K562 (cell line): Measurements from ENCODE around the gene HOOK1. TPM values are rescaled to one million over a fixed set of nuclear protein-coding genes. Genes with fewer than 3 reads are reported as not detected.

ENCODE experiments used
- ATAC-seq: fragments of 200-7000 bp; cut with Tn5 transposase; 3 replicates; pipeline ENCODE4 v1.9.1; 2020; ENCODE audit warnings: moderate library complexity
- BruUV-seq: library from RNA; stranded (reverse); fragments of 400-500 nt; replicated peaks from 2 replicates; lab custom pipeline; 2021; lab: Mats Ljungman, UMichigan
- CTCF ChIA-PET: fragments of 300-600 bp; formaldehyde crosslinking; extraction: SDS; loops from one replicate; lab custom pipeline; 2021; ENCODE audit warnings: low intra/inter-chr PET ratio; lab: Yijun Ruan, JAX
- POLR2A ChIA-PET: fragments of 300-600, 350-650 bp; sonication (Branson Sonifier 250); formaldehyde crosslinking; extraction: SDS; loops from one replicate; lab custom pipeline; 2021; ENCODE audit warnings: antibody characterized with exemption, inconsistent platforms; lab: Yijun Ruan, JAX
- DNase-seq, 4 experiments: peaks; one replicate each; pipeline versions ENCODE4 v3.0.0 to v3.0.0-alpha.2; 2011 to 2018; ENCODE audit warnings: low spot score in 3 of 4, mixed read lengths in 3 of 4; ENCODE audit errors: extremely low read depth in 1 of 4
- FAIRE-seq: peaks from 2 replicates; lab custom pipeline; 2011; peaks lifted over from hg19 to GRCh38; lab: Jason Lieb, UNC
- H2AFZ ChIP-seq: 2 replicates; pipeline ENCODE4 v1.6.0; 2011; ENCODE audit warnings: low read depth, low read length, control low read depth, inconsistent platforms
- H3K27ac ChIP-seq: fragments of 200-600 bp; 3 replicates; pipeline ENCODE4 v1.8.0; 2011; ENCODE audit warnings: low read depth, mild to moderate bottlenecking, control low read depth, inconsistent platforms, low read length, moderate library complexity, mixed read lengths; ENCODE audit errors: extremely low read depth
- H3K27me3 ChIP-seq, 2 experiments: fragments of 300-600 bp in 1 of 2; 2 replicates in 1 of 2; 3 replicates in 1 of 2; pipeline versions ENCODE4 v1.6.0 to v1.8.0; 2011; ENCODE audit warnings: inconsistent platforms in 2 of 2, low read length in 2 of 2, mild to moderate bottlenecking in 1 of 2, mixed read lengths in 1 of 2, moderate library complexity in 1 of 2; ENCODE audit not compliant: control insufficient read depth in 2 of 2, insufficient read depth in 2 of 2
- H3K36me3 ChIP-seq: fragments of 300-600 bp; 3 replicates; pipeline ENCODE4 v1.8.0; 2011; ENCODE audit warnings: mild to moderate bottlenecking, low read length, inconsistent platforms; ENCODE audit not compliant: control insufficient read depth, insufficient read depth
- H3K4me1 ChIP-seq, 2 experiments: fragments of 200-600 bp in 1 of 2; replicated peaks in 1 of 2; 2 replicates in 1 of 2; 3 replicates in 1 of 2; pipeline versions ENCODE4 v1.5.1 to v1.8.0; 2011; ENCODE audit warnings: inconsistent platforms in 2 of 2, low read length in 2 of 2, mild to moderate bottlenecking in 1 of 2, mixed read lengths in 1 of 2, moderate library complexity in 1 of 2; ENCODE audit not compliant: control insufficient read depth in 2 of 2, insufficient read depth in 2 of 2
- H3K4me2 ChIP-seq: 2 replicates; pipeline ENCODE4 v1.6.1; 2011; ENCODE audit warnings: low read length, control low read depth, inconsistent platforms, mixed read lengths; ENCODE audit not compliant: insufficient read depth
- H3K4me3 ChIP-seq: fragments of 200-600 bp; sonication (generic), shearing (Covaris generic); 2 replicates; pipeline ENCODE4 v1.5.1; 2016; ENCODE audit warnings: control low read depth, inconsistent platforms
- H3K79me2 ChIP-seq: fragments of 200-600 bp; 3 replicates; pipeline ENCODE4 v1.8.0; 2011; ENCODE audit warnings: low read length, inconsistent platforms; ENCODE audit not compliant: control insufficient read depth, insufficient read depth
- H3K9ac ChIP-seq, 2 experiments: 2 replicates each; pipeline versions ENCODE4 v1.6.0 to v1.6.1; 2011; ENCODE audit warnings: low read depth in 2 of 2, low read length in 2 of 2, control low read depth in 1 of 2, inconsistent platforms in 1 of 2, mild to moderate bottlenecking in 1 of 2, mixed read lengths in 1 of 2; ENCODE audit not compliant: insufficient read depth in 1 of 2
- H3K9me1 ChIP-seq: one replicate; pipeline ENCODE4 v1.6.0; 2011; ENCODE audit warnings: inconsistent platforms, mild to moderate bottlenecking, low read length, moderate library complexity; ENCODE audit not compliant: control insufficient read depth, insufficient read depth
- H3K9me3 ChIP-seq: replicated peaks from 2 replicates; pipeline ENCODE4 v1.5.1; 2011; ENCODE audit warnings: low read depth, low read length, inconsistent platforms; ENCODE audit not compliant: control insufficient read depth, insufficient read depth
- H4K20me1 ChIP-seq: replicated peaks from 2 replicates; pipeline ENCODE4 v1.6.1; 2011; ENCODE audit warnings: low read length, inconsistent platforms, mixed read lengths; ENCODE audit not compliant: control insufficient read depth, insufficient read depth
- AFF4 ChIP-seq: sonication (generic); formaldehyde crosslinking; IDR thresholded peaks from 2 replicates; pipeline ENCODE4 v1.8.0; 2023; ENCODE audit warnings: mild to moderate bottlenecking, missing genetic modification reagents
- BRCA1 ChIP-seq, 2 experiments: fragments of 450-650 bp in 1 of 2; sonication (generic) in 1 of 2; formaldehyde crosslinking in 1 of 2; IDR thresholded peaks; 2 replicates each; pipeline versions ENCODE4 v1.5.0 to v1.6.1; 2017 to 2020; ENCODE audit warnings: mild to moderate bottlenecking in 1 of 2, missing genetic modification reagents in 1 of 2
- BRD4 ChIP-seq: fragments of 200-600 bp; sonication (generic); IDR thresholded peaks from 2 replicates; pipeline ENCODE4 v1.6.1; 2017; ENCODE audit warnings: inconsistent platforms
- CCNT2 ChIP-seq: IDR thresholded peaks from 2 replicates; pipeline ENCODE4 v1.6.1; 2011; ENCODE audit warnings: borderline replicate concordance, low read depth, mild to moderate bottlenecking, moderate library complexity, mixed read lengths, low read length; ENCODE audit not compliant: insufficient read length; ENCODE audit errors: extremely low read depth
- CXXC5 ChIP-seq: fragments of 250-450 bp; sonication (Bioruptor Pico); IDR thresholded peaks from 2 replicates; pipeline ENCODE4 v1.8.0; 2022; ENCODE audit warnings: inconsistent platforms, mild to moderate bottlenecking, moderate library complexity
- EP400 ChIP-seq: fragments of 450-650 bp; IDR thresholded peaks from 2 replicates; pipeline ENCODE4 v1.6.1; 2017; ENCODE audit warnings: antibody characterized with exemption, mild to moderate bottlenecking, moderate library complexity
- MXI1 ChIP-seq: IDR thresholded peaks from 2 replicates; pipeline ENCODE4 v1.6.1; 2011; ENCODE audit warnings: low read depth, mild to moderate bottlenecking, improper control_type of control experiment, low read length
- NCOR1 ChIP-seq: fragments of 450-650 bp; IDR thresholded peaks from 2 replicates; pipeline ENCODE4 v1.6.1; 2016; ENCODE audit warnings: mild to moderate bottlenecking, moderate library complexity
- NFIC ChIP-seq: fragments of 450-650 bp; IDR thresholded peaks from 2 replicates; pipeline ENCODE4 v1.6.1; 2017; ENCODE audit warnings: mild to moderate bottlenecking, inconsistent platforms
- PHF8 ChIP-seq: fragments of 200-600 bp; sonication (generic); IDR thresholded peaks from 2 replicates; pipeline ENCODE4 v1.6.1; 2012; ENCODE audit warnings: mixed run types, mild to moderate bottlenecking, inconsistent platforms, low read length, moderate library complexity, borderline replicate concordance
- POLR2AphosphoS2 ChIP-seq: IDR thresholded peaks from 2 replicates; pipeline ENCODE4 v1.6.1; 2012; ENCODE audit warnings: low read length, improper control_type of control experiment
- TOE1 ChIP-seq, 2 experiments: fragments of 450-650 bp in 1 of 2; sonication (generic) in 1 of 2; formaldehyde crosslinking in 1 of 2; IDR thresholded peaks; 2 replicates each; pipeline versions ENCODE4 v1.7.1 to v1.8.0; 2016 to 2022; ENCODE audit warnings: borderline replicate concordance in 2 of 2, mild to moderate bottlenecking in 2 of 2, antibody characterized with exemption in 1 of 2, inconsistent platforms in 1 of 2, low read depth in 1 of 2, missing genetic modification reagents in 1 of 2, moderate library complexity in 1 of 2
- ZC3H8 ChIP-seq: fragments of 450-650 bp; IDR thresholded peaks from 2 replicates; pipeline ENCODE4 v1.6.1; 2017
- ZFPM2 ChIP-seq: fragments of 250-450 bp; sonication (Bioruptor Pico); IDR thresholded peaks from 2 replicates; pipeline ENCODE4 v1.5.1; 2022; ENCODE audit warnings: mild to moderate bottlenecking
- ZNF197 ChIP-seq: fragments of 200-800 bp; sonication (Bioruptor generic); IDR thresholded peaks from 2 replicates; pipeline ENCODE4 v1.6.1; 2016; ENCODE audit warnings: low read depth, missing genetic modification characterization, missing compliant biosample characterization
- ZNF398 ChIP-seq: fragments of 250-450 bp; sonication (Bioruptor Pico); IDR thresholded peaks from 2 replicates; pipeline ENCODE4 v1.8.0; 2021; ENCODE audit warnings: moderate library complexity, mild to moderate bottlenecking, inconsistent platforms
- ZNF41 ChIP-seq: fragments of 250-450 bp; sonication (Bioruptor Pico); conservative IDR thresholded peaks from 2 replicates; pipeline ENCODE4 v1.4.0; 2020; ENCODE audit warnings: mild to moderate bottlenecking
- ZNF707 ChIP-seq: fragments of 250-450 bp; sonication (Bioruptor Pico); conservative IDR thresholded peaks from 2 replicates; pipeline ENCODE4 v1.8.0; 2022; ENCODE audit warnings: inconsistent platforms, mild to moderate bottlenecking, moderate library complexity
- in situ Hi-C: fragments of 300-500 bp; cut with MboI; formaldehyde crosslinking; loops from 4 replicates; pipeline ENCODE4 v1.15.0; 2018; ENCODE audit warnings: inconsistent platforms, mixed read lengths
- intact Hi-C: fragments of 100-400 bp; cut with micrococcal nuclease; formaldehyde crosslinking; loops from 2 replicates; pipeline ENCODE4 v1.14.2; 2022
- polyA plus RNA-seq, 8 experiments: library from polyadenylated mRNA; depleted of rRNA in 4 of 8; stranded (reverse) in 5 of 8; unstranded in 3 of 8; fragments of >200 nt; fragmentation: Nextera tagmentation in 2 of 8; fragmentation: Illumina TruSeq in 1 of 8; extraction: Ambion mirVana in 2 of 8; extraction: Trizol in 1 of 8; gene quantifications; 2 replicates each; pipeline versions ENCODE4 v1.2.1 to v1.2.3, GENCODE V29; 2011 to 2014; ENCODE audit warnings: inconsistent platforms in 1 of 8, missing spikeins in 1 of 8
- total RNA-seq, 7 experiments: library from RNA; depleted of rRNA in 6 of 7; stranded (reverse); fragments of >200 nt in 6 of 7; fragmentation: Illumina TruSeq in 2 of 7; extraction: Trizol in 2 of 7; gene quantifications; 2 replicates each; pipeline versions ENCODE4 v1.2.1 to v1.2.3, GENCODE V29; 2011 to 2021; ENCODE audit warnings: low replicate concordance in 1 of 7

HOOK1 gene
- total and polyA plus RNA-seq, 9 of the 15 experiments (the other 6 are each of a cell fraction or from before 2014, with no cell fraction given) = 0.11 to 0.18 TPM; not detected in 7

DNA sequence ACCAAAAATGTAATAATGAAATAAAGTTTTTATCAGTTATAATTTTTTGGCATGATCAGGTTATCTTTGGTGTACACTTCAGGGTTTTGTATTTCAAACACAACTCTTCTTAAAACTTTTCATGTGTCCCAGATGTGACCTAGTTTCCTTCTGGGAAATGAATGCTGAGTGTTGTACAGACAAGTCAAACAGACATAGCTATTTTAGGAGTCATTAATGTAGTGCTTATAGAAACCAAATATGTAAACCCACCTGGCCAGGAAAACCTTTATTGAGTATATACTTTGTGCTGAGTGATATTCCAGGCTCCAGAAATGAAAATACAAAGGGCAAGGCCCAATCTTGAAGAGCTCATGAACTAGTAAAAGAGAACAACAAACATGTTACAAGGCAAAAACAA lies 25.9 kb upstream of the HOOK1 start (continued):
- TF ChIP-seq BRCA1 (IDR thresholded peaks at IDR 0.05) (no peak), BRCA1 (CRISPR knock-in tag; IDR thresholded peaks at IDR 0.05) (no peak), MXI1 (no peak), ZNF41 (CRISPR knock-in tag) (no peak), PHF8 (no peak), ZNF197 (no peak), ZNF398 (CRISPR knock-in tag) (no peak), BRD4 (no peak), NCOR1 (no peak), CCNT2 (no peak), ZC3H8 (no peak)

- no peaks in the 10 kb centered on the region for H3K4me1 ChIP-seq
- no peak overlapping the region for H3K4me3 ChIP-seq
- H4K20me1 ChIP-seq = no peaks in the 10 kb centered on the region
- FAIRE-seq = no peak
- no peak for ATAC-seq
- no peak for DNase-seq
- H3K36me3 ChIP-seq = no peaks in the 10 kb centered on the region
- no peak overlapping the region for H3K4me2 ChIP-seq
- POLR2A ChIA-PET = interaction anchor here (0.6 kb wide), 1 partner anchor 355 kb away, joined by 3 read pairs; no protein-coding TSS in a partner anchor
- in situ Hi-C loops (no loop called here), intact Hi-C loops (no loop called here)
- CTCF ChIA-PET = no interaction called here
- H2AFZ ChIP-seq = no peak overlapping the region
- H3K9me3 ChIP-seq = no peaks in the 10 kb centered on the region
- H3K79me2 ChIP-seq = no peaks in the 10 kb centered on the region
- H3K27me3 ChIP-seq = no peaks in the 10 kb centered on the region
- no peak overlapping the region for H3K9ac ChIP-seq
- no TSS peak for BruUV-seq
- no peak overlapping the region for H3K27ac ChIP-seq
- H3K9me1 ChIP-seq = no peaks in the 10 kb centered on the region
- no peak for TF ChIP-seq POLR2AphosphoS2
- no peak for TF ChIP-seq ZFPM2 (CRISPR knock-in tag)
- no peak for TF ChIP-seq ZNF707
- TF ChIP-seq TOE1 (IDR thresholded peaks at IDR 0.05; ENCODE audit: borderline replicate concordance) = no peak
- TF ChIP-seq TOE1 (CRISPR knock-in tag; IDR thresholded peaks at IDR 0.05; ENCODE audit: borderline replicate concordance, low read depth) = no peak
- no peak for TF ChIP-seq CXXC5 (CRISPR knock-in tag)
- TF ChIP-seq EP400 = no peak
- no peak for TF ChIP-seq NFIC
- TF ChIP-seq AFF4 (CRISPR knock-in tag) = no peak
These were observed 16.1 kb upstream of the HOOK1 start for GRCh38 chr1:59798600-59798999.
